ENCODE data around the gene AQP3.
"Not testable (repeated sequence)": the region's sequence is repeated elsewhere in the genome, so short reads cannot be mapped to it uniquely, and the experiment has no call there.

AQP3 gene

GRCh38 chr9:33465096-33465495 is 17.7 kb upstream of the AQP3 start:
- no peak for DNase-seq (ENCODE audit: low read depth in 2 of 2)

GRCh38 chr9:33464045-33464636 is 16.7 kb upstream of the AQP3 start:
- no peak for DNase-seq (ENCODE audit: low read depth in 2 of 2)

GRCh38 chr9:33463151-33463550 is 15.8 kb upstream of the AQP3 start:
- no peak for DNase-seq (ENCODE audit: low read depth in 2 of 2)

- no peak for DNase-seq (ENCODE audit: low read depth in 2 of 2)
These were observed 14.1 kb upstream of the AQP3 start for GRCh38 chr9:33461492-33461891.

DNA sequence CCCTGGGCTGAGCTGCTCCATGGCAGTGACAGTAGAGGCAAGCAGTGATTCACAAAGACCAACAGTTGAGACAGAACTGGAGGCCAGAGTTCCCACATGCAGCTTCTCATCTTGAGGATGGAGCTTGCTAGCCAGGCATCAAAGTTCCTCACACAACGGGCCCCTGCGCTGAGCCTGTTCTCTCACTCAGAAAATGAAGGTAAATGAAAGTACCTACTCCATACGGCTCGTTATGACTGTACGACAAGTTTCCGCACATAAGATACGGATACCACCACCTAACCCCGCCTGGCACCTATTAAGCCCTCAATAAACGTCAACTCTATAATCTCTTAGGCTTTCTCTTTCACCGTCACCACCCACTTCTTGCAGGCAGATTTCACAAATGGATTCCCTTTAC is 13.5 kb upstream of the AQP3 start:
- no peak for DNase-seq (ENCODE audit: low read depth in 2 of 2)

GRCh38 chr9:33459115-33459514 is 11.7 kb upstream of the AQP3 start:
- no peak for DNase-seq (ENCODE audit: low read depth in 2 of 2)

- peak in 1 of 2 donors; percentile 55 for DNase-seq (ENCODE audit: low read depth in 2 of 2)
These were observed 11.1 kb upstream of the AQP3 start for GRCh38 chr9:33458444-33458843.

DNA sequence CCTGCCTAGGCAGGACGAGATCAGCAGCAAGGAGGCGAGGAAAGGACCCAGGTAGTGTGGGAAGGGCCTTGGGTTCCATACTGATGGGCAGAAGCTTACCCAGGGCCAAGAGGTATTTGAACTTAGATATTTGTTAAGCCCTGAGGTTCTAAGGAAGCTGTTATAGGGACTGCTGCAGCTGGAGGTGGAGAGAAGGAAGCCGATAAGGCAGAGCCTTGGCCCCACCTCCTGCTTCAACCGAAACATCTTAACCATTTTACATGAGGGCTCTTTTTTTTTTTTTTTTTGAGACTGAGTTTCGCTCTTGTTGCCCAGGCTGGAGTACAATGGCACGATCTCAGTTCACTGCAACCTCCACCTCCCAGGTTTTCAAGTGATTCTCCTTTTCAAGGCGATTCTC is 8.6 kb upstream of the AQP3 start:
- no peak for DNase-seq (ENCODE audit: low read depth in 2 of 2)

DNA sequence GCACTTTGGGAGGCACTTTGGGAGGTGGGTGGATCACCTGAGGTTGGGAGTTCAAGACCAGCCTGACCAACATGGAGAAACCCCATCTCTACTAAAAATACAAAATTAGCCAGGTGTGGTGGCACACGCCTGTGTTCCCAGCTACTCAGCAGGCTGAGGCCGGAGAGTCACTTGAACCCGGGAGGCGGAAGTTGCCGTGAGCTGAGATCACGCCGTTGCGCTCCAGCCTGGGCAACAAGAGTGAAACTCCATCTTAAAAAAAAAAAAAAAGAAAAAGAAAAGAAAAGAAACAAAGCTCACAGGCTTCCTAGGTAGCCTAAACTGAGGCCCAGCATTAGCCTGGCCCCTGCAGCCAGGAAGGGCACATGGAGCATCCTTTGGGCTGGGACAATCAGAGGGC is 8.1 kb upstream of the AQP3 start:
- not testable (repeated sequence) for DNase-seq (ENCODE audit: low read depth in 2 of 2)

DNA sequence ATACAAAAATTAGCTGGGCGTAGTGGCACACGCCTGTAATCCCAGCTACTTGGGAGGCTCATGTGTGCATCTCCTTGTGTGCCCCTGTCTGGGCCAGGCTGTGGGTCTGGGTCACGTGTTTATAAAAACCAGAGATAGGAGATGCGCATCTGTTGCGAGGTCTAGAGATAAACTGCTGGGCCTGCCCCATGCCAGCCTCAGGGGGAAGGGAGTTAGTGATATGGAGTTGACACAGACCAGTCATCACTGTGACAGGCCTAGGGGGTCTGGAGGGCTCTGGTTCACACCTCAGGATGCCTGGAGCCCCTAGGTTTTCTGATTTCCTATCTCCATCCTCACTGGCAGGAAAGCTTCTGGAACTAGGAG is 7.3 kb upstream of the AQP3 start:
- not testable (repeated sequence) for DNase-seq (ENCODE audit: low read depth in 2 of 2)

DNA sequence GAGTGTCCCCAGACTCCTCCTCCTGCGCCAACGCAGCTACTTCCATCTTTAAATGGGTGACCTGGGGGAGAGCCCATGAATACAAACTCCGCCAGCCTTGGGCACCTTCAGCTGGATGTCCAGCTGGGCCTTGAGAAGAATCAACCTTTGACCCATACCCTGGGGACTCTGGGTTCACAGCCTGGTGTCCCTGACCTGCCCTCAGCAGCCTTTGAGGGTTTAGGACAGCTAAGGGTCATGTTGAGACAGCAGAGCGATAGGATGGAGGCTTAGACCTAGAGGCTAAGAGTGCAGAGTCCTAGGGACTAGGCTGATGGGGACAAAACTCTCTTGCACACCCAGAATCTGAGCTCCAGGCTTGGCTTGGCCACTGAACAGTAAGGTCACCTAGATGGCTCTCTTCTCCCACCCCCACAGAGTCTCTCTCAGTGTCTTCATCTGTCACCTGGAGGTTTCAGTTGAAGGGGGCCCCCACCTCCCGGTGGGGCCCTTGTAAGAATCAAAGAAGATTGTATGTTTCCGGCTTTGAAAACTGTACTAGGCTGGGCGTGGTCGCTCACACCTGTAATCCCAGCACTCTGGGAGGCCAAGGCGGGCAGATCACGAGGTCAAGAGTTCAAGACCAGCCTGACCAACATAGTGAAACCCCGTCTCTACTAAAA is 6.7 kb upstream of the AQP3 start:
- no peak for DNase-seq (ENCODE audit: low read depth in 2 of 2)

- DNase-seq (ENCODE audit: low read depth in 2 of 2): no peak
These were observed 6.0 kb upstream of the AQP3 start for GRCh38 chr9:33453286-33453860.

- peak in 1 of 2 donors; percentile 51 for DNase-seq (ENCODE audit: low read depth in 2 of 2)
These were observed 5.5 kb upstream of the AQP3 start for GRCh38 chr9:33452828-33453271.

- no peak for DNase-seq (ENCODE audit: low read depth in 2 of 2)
These were observed 3.3 kb upstream of the AQP3 start for GRCh38 chr9:33450621-33451146.

GRCh38 chr9:33449715-33450114 is 2.3 kb upstream of the AQP3 start:
- no peak for DNase-seq (ENCODE audit: low read depth in 2 of 2)

DNA sequence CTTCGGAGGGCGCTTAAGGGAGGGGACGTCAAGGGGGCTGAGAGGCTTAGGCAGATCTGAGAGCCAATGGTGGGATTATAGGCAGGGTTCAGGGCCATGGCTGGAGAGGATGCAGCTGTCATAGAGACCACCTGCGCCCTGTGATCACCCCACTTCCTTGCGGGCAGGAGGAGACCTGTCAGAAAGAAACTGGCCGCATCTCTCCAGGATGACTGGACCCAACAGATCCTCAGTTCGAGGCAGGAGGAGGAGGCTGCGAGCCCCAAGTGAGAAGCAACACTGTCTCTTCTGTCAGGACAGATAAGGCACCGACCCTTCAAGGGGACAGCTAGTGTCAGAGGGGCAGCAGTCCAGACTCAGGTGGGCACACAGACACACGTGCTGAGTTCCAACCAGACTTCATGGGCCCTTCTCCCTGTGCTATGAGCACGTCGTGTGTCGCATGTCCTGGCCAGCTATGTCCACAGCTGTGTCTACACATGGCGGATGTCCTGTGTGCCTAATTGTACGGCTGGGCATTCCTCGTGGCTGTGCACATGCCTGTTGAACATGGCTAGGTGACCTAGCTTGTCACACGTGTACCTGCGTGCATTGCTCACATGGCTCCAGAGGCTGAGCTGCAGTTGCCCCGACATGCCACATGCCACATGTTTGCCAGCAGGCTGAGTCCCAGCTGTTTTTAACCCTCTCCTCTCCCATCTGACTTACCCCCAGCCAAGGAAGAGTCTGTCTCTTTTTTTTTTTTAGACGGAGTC is 583 bp upstream of the AQP3 start:
- DNase-seq (ENCODE audit: low read depth in 2 of 2): no peak

GRCh38 chr9:33446240-33446945 is 1.0 kb downstream of the AQP3 start:
- peak; percentile 48 to 59 for DNase-seq (ENCODE audit: low read depth in 2 of 2)

DNA sequence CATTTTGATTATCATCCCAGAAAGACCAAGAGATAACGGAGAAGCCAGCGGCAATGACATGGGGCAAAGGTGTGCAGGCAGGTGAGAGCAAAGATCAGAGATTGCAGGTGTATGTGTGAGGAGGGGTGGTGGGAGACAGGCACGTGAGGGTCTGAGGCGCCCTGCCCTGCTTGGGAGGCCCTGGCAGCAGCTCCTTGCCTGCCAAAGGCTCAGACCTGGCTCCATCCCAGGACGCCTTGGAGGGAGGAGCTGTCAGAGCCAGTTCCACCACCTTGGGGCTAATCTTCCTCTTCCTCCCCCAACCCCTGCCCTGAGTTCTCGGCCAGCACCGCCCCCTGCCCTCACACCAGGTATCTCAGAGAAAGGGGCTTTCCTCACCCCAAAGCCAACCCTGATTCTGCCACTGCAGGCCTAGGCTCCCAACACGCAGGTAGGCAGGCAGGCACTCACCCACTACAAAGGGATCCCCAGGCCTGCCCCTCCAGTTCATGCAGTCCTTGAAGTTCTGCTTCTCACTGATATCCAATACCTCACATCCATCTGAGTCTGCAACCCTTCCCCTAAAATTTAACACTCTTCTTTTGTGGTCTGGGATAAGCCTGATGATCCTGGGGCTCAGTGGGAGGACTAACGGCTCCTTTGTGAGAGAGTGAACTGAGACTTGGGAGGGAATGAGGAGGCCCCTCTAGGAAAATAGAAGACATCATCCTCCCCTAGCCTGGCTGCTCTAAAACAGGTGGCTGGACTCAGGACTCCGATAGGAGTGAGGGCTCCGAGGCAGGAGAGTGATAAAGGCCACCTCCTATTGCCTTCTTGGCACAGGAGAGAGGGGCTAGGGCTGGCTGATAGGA is 1.8 kb downstream of the AQP3 start:
- no peak for DNase-seq (ENCODE audit: low read depth in 2 of 2)

- no peak for DNase-seq (ENCODE audit: low read depth in 2 of 2)
These were observed 3.8 kb downstream of the AQP3 start for GRCh38 chr9:33443464-33444154.

- no peak for DNase-seq (ENCODE audit: low read depth in 2 of 2)
These were observed 4.3 kb downstream of the AQP3 start for GRCh38 chr9:33443047-33443446.

Measured in stimulated activated CD8-positive, alpha-beta memory T cell treated with anti-CD3 and anti-CD28 coated beads, Interleukin-15, amount 100 ng/mL, for 48 hours (primary cell).